GM12878 (cell line): ENCODE results near the gene ZBTB3.

Experiments
- CBFB ChIP-seq: IDR thresholded peaks from 2 replicates; pipeline ENCODE4 v1.6.1; 2016; ENCODE audit warnings: antibody characterized with exemption, low read depth
- EGR1 ChIP-seq, 2 experiments: IDR thresholded peaks; 1 replicate in 1 of 2; 2 replicates in 1 of 2; pipeline ENCODE4 v1.6.1; 2011 to 2012; ENCODE audit warnings: low read depth in 2 of 2, low read length in 2 of 2, borderline replicate concordance in 1 of 2, mild to moderate bottlenecking in 1 of 2, moderate library complexity in 1 of 2
- EZH2 ChIP-seq: IDR thresholded peaks from 2 replicates; pipeline ENCODE4 v1.6.1; 2012; ENCODE audit warnings: low read depth, mild to moderate bottlenecking, control low read depth, inconsistent platforms, low read length, borderline replicate concordance; ENCODE audit not compliant: control insufficient read depth
- MYC ChIP-seq: IDR thresholded peaks from 2 replicates; pipeline ENCODE4 v1.6.1; 2011; ENCODE audit warnings: mild to moderate bottlenecking, low read length, moderate library complexity, inconsistent platforms; ENCODE audit not compliant: insufficient read depth, insufficient replicate concordance, insufficient read length, severe bottlenecking
- NFIC ChIP-seq: IDR thresholded peaks from 2 replicates; pipeline ENCODE4 v1.6.1; 2012; ENCODE audit warnings: low read depth, mild to moderate bottlenecking, inconsistent platforms, low read length, moderate library complexity
- RFX5 ChIP-seq: IDR thresholded peaks from 2 replicates; pipeline ENCODE4 v1.6.1; 2011; ENCODE audit warnings: low read depth, low read length, improper control_type of control experiment
- SIN3A ChIP-seq: IDR thresholded peaks from 2 replicates; pipeline ENCODE4 v1.6.1; 2012; ENCODE audit warnings: low read depth, low read length, improper control_type of control experiment
- SP1 ChIP-seq: IDR thresholded peaks from one replicate; pipeline ENCODE4 v1.6.1; 2011; ENCODE audit warnings: low read depth, low read length
- YBX1 ChIP-seq: fragments of 450-650 bp; IDR thresholded peaks from 2 replicates; pipeline ENCODE4 v1.6.1; 2016; ENCODE audit warnings: antibody characterized with exemption
- TF ChIP-seq, protein P1 (sequence below), 3 experiments: IDR thresholded peaks in 2 of 3; conservative IDR thresholded peaks in 1 of 3; 2 replicates each; pipeline ENCODE4 v1.5.1; 2011; ENCODE audit warnings: low read depth in 3 of 3, low read length in 3 of 3, mild to moderate bottlenecking in 3 of 3, control low read depth in 2 of 3, moderate library complexity in 2 of 3, inconsistent platforms in 1 of 3, mixed read lengths in 1 of 3; ENCODE audit not compliant: control insufficient read depth in 2 of 3, insufficient read depth in 1 of 3; ENCODE audit errors: extremely low read depth in 1 of 3

DNA sequence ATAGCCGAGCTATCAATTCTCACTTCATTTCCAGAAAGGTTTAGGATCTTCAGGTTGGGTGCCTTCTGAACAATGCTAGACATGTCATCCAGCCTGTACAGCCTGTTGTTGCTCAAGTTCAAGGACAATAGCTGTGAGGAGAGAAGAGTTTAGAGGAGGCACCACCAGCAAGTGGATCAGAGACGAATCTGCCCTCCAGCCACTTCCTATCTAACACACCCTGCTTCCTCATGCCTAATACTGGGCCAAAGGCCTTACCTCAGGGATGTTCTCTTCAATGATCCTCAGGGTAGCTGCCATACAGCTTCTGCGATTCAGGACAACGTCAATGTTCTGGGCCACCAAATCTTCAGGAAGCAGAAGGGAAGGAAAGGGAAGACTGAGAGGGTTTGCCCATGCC is 47.1 kb upstream of the ZBTB3 start:
- TF ChIP-seq RFX5: no peak
- TF ChIP-seq, protein P1, sequence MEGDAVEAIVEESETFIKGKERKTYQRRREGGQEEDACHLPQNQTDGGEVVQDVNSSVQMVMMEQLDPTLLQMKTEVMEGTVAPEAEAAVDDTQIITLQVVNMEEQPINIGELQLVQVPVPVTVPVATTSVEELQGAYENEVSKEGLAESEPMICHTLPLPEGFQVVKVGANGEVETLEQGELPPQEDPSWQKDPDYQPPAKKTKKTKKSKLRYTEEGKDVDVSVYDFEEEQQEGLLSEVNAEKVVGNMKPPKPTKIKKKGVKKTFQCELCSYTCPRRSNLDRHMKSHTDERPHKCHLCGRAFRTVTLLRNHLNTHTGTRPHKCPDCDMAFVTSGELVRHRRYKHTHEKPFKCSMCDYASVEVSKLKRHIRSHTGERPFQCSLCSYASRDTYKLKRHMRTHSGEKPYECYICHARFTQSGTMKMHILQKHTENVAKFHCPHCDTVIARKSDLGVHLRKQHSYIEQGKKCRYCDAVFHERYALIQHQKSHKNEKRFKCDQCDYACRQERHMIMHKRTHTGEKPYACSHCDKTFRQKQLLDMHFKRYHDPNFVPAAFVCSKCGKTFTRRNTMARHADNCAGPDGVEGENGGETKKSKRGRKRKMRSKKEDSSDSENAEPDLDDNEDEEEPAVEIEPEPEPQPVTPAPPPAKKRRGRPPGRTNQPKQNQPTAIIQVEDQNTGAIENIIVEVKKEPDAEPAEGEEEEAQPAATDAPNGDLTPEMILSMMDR (IDR thresholded peaks at IDR 0.05 in 2 of 3, conservative IDR thresholded peaks at IDR 0.05 in 1 of 3; ENCODE audit: control insufficient read depth in 2 of 3, extremely low read depth in 1 of 3, insufficient read depth in 1 of 3, low read depth in 3 of 3, low read length in 3 of 3): no peak
- TF ChIP-seq CBFB: no peak
- TF ChIP-seq EZH2: no peak
- no peak for TF ChIP-seq SIN3A
- no peak for TF ChIP-seq MYC
- TF ChIP-seq EGR1 (IDR thresholded peaks at IDR 0.05; ENCODE audit: borderline replicate concordance in 1 of 2, low read depth in 2 of 2, low read length in 2 of 2): no peak
- TF ChIP-seq NFIC: no peak
- no peak for TF ChIP-seq SP1
- no peak for TF ChIP-seq YBX1
